HCT116 (cell line): Measurements from ENCODE around the gene CCKAR. TPM values are rescaled to one million over a fixed set of nuclear protein-coding genes. Genes with fewer than 3 reads are reported as not detected.

Experiments
- ATAC-seq: fragments of 200-7000 bp; cut with Tn5 transposase; 2 replicates; pipeline ENCODE4 v1.9.1; 2020; ENCODE audit warnings: mild to moderate bottlenecking, moderate library complexity
- BruUV-seq: library from RNA; stranded (reverse); fragments of 400-500 nt; replicated peaks from 2 replicates; lab custom pipeline; 2021; lab: Mats Ljungman, UMichigan
- CTCF ChIA-PET: fragments of 300-600 bp; sonication (Branson Sonifier 250); formaldehyde crosslinking; loops from one replicate; lab custom pipeline; 2021; ENCODE audit warnings: antibody characterized with exemption; lab: Charles Lee
- POLR2A ChIA-PET: fragments of 300-600, 350-600 bp; sonication (Branson Sonifier 250); formaldehyde crosslinking; loops from one replicate; lab custom pipeline; 2021; ENCODE audit warnings: antibody characterized with exemption; lab: Charles Lee
- RAD21 ChIA-PET, 2 experiments: fragments of 300-600 bp; sonication (Branson Sonifier 250); formaldehyde crosslinking; loops; one replicate each; lab custom pipeline; 2023; ENCODE audit warnings: low total read pairs in 2 of 2; ENCODE audit not compliant: uncharacterized antibody in 2 of 2, unreplicated experiment in 2 of 2, low non-redundant PET in 1 of 2; lab: Charles Lee
- DNase-seq: peaks from one replicate; pipeline ENCODE4 v3.0.0-alpha.2; 2010; ENCODE audit warnings: low read depth, low spot score
- H2AFZ ChIP-seq: fragments of 200-600 bp; shearing (Covaris generic), sonication (generic); 2 replicates; pipeline ENCODE4 v1.6.1; 2017; ENCODE audit warnings: low read depth, mixed run types, mixed read lengths, antibody characterized with exemption, low read length; ENCODE audit not compliant: poor library complexity, severe bottlenecking
- H3K27ac ChIP-seq: 2 replicates; pipeline ENCODE4 v1.5.1; 2012; ENCODE audit warnings: low read depth, low read length
- H3K27me3 ChIP-seq: fragments of 200-600 bp; sonication (generic); 2 replicates; pipeline ENCODE4 v1.6.1; 2016; ENCODE audit warnings: mixed run types, low read length, mixed read lengths; ENCODE audit not compliant: insufficient read depth
- H3K36me3 ChIP-seq, 2 experiments: fragments of 200-500 bp in 1 of 2; fragments of 200-600 bp in 1 of 2; sonication (Bioruptor generic) in 1 of 2; sonication (generic) in 1 of 2; 2 replicates each; pipeline versions ENCODE4 v1.5.1 to v1.6.1; 2014 to 2016; ENCODE audit warnings: low read length in 2 of 2, inconsistent platforms in 1 of 2, mixed read lengths in 1 of 2, mixed run types in 1 of 2; ENCODE audit not compliant: insufficient read depth in 2 of 2, control insufficient read depth in 1 of 2
- H3K4me1 ChIP-seq, 2 experiments: fragments of 200-600 bp in 1 of 2; sonication (generic) in 1 of 2; 2 replicates each; pipeline versions ENCODE4 v1.5.1 to v1.6.1; 2012 to 2017; ENCODE audit warnings: low read length in 2 of 2, inconsistent platforms in 1 of 2, mild to moderate bottlenecking in 1 of 2, mixed read lengths in 1 of 2, mixed run types in 1 of 2, moderate library complexity in 1 of 2; ENCODE audit not compliant: insufficient read depth in 2 of 2, control insufficient read depth in 1 of 2
- H3K4me2 ChIP-seq: fragments of 200-600 bp; sonication (generic); 2 replicates; pipeline ENCODE4 v1.6.1; 2017; ENCODE audit warnings: mixed run types, low read length, mixed read lengths
- H3K4me3 ChIP-seq, 2 experiments: fragments of 200-600 bp in 1 of 2; sonication (generic) in 1 of 2; replicated peaks in 1 of 2; 2 replicates each; pipeline ENCODE4 v1.5.1; 2011 to 2016; ENCODE audit warnings: low read length in 2 of 2, control low read depth in 1 of 2, low read depth in 1 of 2, mild to moderate bottlenecking in 1 of 2, mixed read lengths in 1 of 2, mixed run types in 1 of 2
- H3K79me2 ChIP-seq: fragments of 200-600 bp; sonication (generic); 2 replicates; pipeline ENCODE4 v1.6.1; 2017; ENCODE audit warnings: mild to moderate bottlenecking, mixed run types, low read length, moderate library complexity, mixed read lengths; ENCODE audit not compliant: insufficient read depth
- H3K9ac ChIP-seq: fragments of 200-600 bp; sonication (generic); 2 replicates; pipeline ENCODE4 v1.6.1; 2016; ENCODE audit warnings: low read length, mixed read lengths
- H3K9me2 ChIP-seq: fragments of 200-600 bp; sonication (generic), shearing (Covaris generic); 2 replicates; pipeline ENCODE4 v1.6.1; 2017; ENCODE audit warnings: mixed run types, mild to moderate bottlenecking, moderate library complexity; ENCODE audit not compliant: insufficient read depth
- H3K9me3 ChIP-seq, 2 experiments: fragments of 200-500 bp in 1 of 2; fragments of 200-600 bp in 1 of 2; sonication (Bioruptor generic) in 1 of 2; sonication (generic) in 1 of 2; 2 replicates each; pipeline ENCODE4 v1.6.1; 2014 to 2017; ENCODE audit warnings: low read length in 2 of 2, mixed read lengths in 2 of 2, inconsistent platforms in 1 of 2, low read depth in 1 of 2, mild to moderate bottlenecking in 1 of 2, mixed run types in 1 of 2, moderate library complexity in 1 of 2; ENCODE audit not compliant: control insufficient read depth in 1 of 2, insufficient read depth in 1 of 2
- H4K20me1 ChIP-seq: fragments of 200-600 bp; sonication (generic), shearing (Covaris generic); 2 replicates; pipeline ENCODE4 v1.6.1; 2017; ENCODE audit warnings: mixed run types, mild to moderate bottlenecking, moderate library complexity; ENCODE audit not compliant: insufficient read depth
- CBX3 ChIP-seq: IDR thresholded peaks from 2 replicates; pipeline ENCODE4 v1.6.1; 2012; ENCODE audit warnings: low read depth
- CEBPB ChIP-seq: IDR thresholded peaks from 2 replicates; pipeline ENCODE4 v1.6.1; 2012; ENCODE audit warnings: low read depth
- EGR1 ChIP-seq: IDR thresholded peaks from 2 replicates; pipeline ENCODE4 v1.6.1; 2012; ENCODE audit warnings: low read depth
- EZH2phosphoT487 ChIP-seq: fragments of 200-600 bp; IDR thresholded peaks from 2 replicates; pipeline ENCODE4 v1.6.1; 2018; ENCODE audit warnings: antibody characterized with exemption, borderline replicate concordance
- FOSL1 ChIP-seq: IDR thresholded peaks from 2 replicates; pipeline ENCODE4 v1.6.1; 2012; ENCODE audit warnings: low read depth
- JUND ChIP-seq: IDR thresholded peaks from 2 replicates; pipeline ENCODE4 v1.6.1; 2012
- POLR2AphosphoS5 ChIP-seq: IDR thresholded peaks from 2 replicates; pipeline ENCODE4 v1.6.1; 2011; ENCODE audit warnings: mild to moderate bottlenecking, low read depth, low read length, moderate library complexity
- RAD21 ChIP-seq: IDR thresholded peaks from 2 replicates; pipeline ENCODE4 v1.6.1; 2012; ENCODE audit warnings: low read depth, mild to moderate bottlenecking
- SIN3A ChIP-seq: IDR thresholded peaks from 2 replicates; pipeline ENCODE4 v1.6.1; 2012; ENCODE audit warnings: low read depth
- SP1 ChIP-seq: IDR thresholded peaks from 2 replicates; pipeline ENCODE4 v1.6.1; 2012; ENCODE audit warnings: low read depth
- SRF ChIP-seq: IDR thresholded peaks from 2 replicates; pipeline ENCODE4 v1.6.1; 2012; ENCODE audit warnings: low read depth
- TCF7L2 ChIP-seq: IDR thresholded peaks from 2 replicates; pipeline ENCODE4 v1.7.0; 2011; ENCODE audit warnings: borderline replicate concordance, inconsistent platforms; ENCODE audit not compliant: insufficient read depth, insufficient read length; ENCODE audit errors: extremely low read depth
- YY1 ChIP-seq: IDR thresholded peaks from 2 replicates; pipeline ENCODE4 v1.6.1; 2011; ENCODE audit warnings: low read length, low read depth, moderate library complexity, mild to moderate bottlenecking; ENCODE audit not compliant: insufficient replicate concordance; ENCODE audit errors: extremely low read depth
- ZFX ChIP-seq: fragments of 450-650 bp; IDR thresholded peaks from 2 replicates; pipeline ENCODE4 v1.6.1; 2017
- ZNF274 ChIP-seq: fragments of 200-500 bp; sonication (Bioruptor generic); IDR thresholded peaks from 2 replicates; pipeline ENCODE4 v1.6.1; 2014; ENCODE audit warnings: mild to moderate bottlenecking, low read depth, low read length, inconsistent platforms
- intact Hi-C: fragments of 100-400 bp; cut with micrococcal nuclease; formaldehyde crosslinking; loops from 2 replicates; pipeline ENCODE4 v1.10.0; 2022
- total RNA-seq: library from RNA; stranded (reverse); gene quantifications from one replicate; pipeline ENCODE4 v1.2.1, GENCODE V29; 2021; ENCODE audit not compliant: unreplicated experiment
- TF ChIP-seq, protein P1 (sequence below): IDR thresholded peaks from 2 replicates; pipeline ENCODE4 v1.6.1; 2012
- TF ChIP-seq, protein P2 (sequence below): IDR thresholded peaks from 2 replicates; pipeline ENCODE4 v1.6.1; 2012; ENCODE audit warnings: low read depth
- TF ChIP-seq, protein P3 (sequence below): IDR thresholded peaks from 2 replicates; pipeline ENCODE4 v1.6.1; 2012
- TF ChIP-seq, protein P4 (sequence below), 3 experiments: fragments of 200-600 bp in 1 of 3; sonication (generic) in 1 of 3; IDR thresholded peaks in 2 of 3; conservative IDR thresholded peaks in 1 of 3; 2 replicates each; pipeline ENCODE4 v1.5.1; 2012 to 2017; ENCODE audit warnings: low read depth in 2 of 3, low read length in 2 of 3, antibody characterized with exemption in 1 of 3, borderline replicate concordance in 1 of 3, control low read depth in 1 of 3, mild to moderate bottlenecking in 1 of 3, mixed read lengths in 1 of 3, mixed run types in 1 of 3, moderate library complexity in 1 of 3; ENCODE audit not compliant: insufficient read depth in 1 of 3

CCKAR gene
- total RNA-seq, 1 experiment from 2014 or later = not detected

DNA sequence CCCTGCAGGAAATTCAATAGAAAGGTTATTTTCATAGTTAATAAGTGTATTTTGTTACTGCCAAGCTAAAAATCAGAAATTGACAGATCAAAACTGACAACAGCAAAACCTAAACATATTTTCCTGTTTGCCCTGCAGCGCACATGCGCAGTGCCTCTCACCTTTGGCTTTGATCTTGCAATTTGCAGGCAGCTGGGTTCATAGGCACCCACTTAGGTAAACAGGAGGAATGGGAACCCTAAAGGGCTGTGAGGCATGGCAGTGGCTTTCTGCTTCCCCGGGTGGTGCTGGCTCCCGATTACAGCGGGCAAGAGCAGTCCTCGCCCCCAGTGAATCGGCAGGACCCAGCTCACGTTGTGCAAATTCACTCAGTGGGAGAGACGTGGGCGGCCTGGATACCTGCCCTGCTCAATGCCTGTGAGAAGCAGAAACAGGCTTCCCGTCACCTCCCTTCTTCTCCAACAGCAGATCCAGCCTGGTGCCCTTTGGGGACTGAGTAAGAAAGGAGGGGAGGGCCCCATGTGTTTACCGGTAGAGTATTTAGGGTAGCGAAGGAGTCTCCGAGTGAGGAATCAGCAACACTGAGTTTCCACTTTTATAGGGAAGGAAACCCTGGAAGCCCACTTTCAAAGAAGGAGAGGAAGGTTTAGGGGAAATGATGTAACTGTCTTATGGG, 25.7 kb downstream of the CCKAR start:
- no peak overlapping the region for H3K4me3 ChIP-seq
- no peak for TF ChIP-seq RAD21
- TF ChIP-seq POLR2AphosphoS5 = no peak
- TF ChIP-seq, protein P1, sequence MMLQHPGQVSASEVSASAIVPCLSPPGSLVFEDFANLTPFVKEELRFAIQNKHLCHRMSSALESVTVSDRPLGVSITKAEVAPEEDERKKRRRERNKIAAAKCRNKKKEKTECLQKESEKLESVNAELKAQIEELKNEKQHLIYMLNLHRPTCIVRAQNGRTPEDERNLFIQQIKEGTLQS = no peak
- TF ChIP-seq SIN3A = no peak
- TF ChIP-seq CBX3 = no peak
- TF ChIP-seq SP1 = no peak
- no peak for TF ChIP-seq ZNF274
- no peak for TF ChIP-seq TCF7L2
- TF ChIP-seq FOSL1 = no peak
- no peak for TF ChIP-seq ZFX
- TF ChIP-seq YY1 = no peak
- no peak for TF ChIP-seq SRF
- TF ChIP-seq EGR1 = no peak
- TF ChIP-seq, protein P2, sequence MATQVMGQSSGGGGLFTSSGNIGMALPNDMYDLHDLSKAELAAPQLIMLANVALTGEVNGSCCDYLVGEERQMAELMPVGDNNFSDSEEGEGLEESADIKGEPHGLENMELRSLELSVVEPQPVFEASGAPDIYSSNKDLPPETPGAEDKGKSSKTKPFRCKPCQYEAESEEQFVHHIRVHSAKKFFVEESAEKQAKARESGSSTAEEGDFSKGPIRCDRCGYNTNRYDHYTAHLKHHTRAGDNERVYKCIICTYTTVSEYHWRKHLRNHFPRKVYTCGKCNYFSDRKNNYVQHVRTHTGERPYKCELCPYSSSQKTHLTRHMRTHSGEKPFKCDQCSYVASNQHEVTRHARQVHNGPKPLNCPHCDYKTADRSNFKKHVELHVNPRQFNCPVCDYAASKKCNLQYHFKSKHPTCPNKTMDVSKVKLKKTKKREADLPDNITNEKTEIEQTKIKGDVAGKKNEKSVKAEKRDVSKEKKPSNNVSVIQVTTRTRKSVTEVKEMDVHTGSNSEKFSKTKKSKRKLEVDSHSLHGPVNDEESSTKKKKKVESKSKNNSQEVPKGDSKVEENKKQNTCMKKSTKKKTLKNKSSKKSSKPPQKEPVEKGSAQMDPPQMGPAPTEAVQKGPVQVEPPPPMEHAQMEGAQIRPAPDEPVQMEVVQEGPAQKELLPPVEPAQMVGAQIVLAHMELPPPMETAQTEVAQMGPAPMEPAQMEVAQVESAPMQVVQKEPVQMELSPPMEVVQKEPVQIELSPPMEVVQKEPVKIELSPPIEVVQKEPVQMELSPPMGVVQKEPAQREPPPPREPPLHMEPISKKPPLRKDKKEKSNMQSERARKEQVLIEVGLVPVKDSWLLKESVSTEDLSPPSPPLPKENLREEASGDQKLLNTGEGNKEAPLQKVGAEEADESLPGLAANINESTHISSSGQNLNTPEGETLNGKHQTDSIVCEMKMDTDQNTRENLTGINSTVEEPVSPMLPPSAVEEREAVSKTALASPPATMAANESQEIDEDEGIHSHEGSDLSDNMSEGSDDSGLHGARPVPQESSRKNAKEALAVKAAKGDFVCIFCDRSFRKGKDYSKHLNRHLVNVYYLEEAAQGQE = no peak
- TF ChIP-seq, protein P3, sequence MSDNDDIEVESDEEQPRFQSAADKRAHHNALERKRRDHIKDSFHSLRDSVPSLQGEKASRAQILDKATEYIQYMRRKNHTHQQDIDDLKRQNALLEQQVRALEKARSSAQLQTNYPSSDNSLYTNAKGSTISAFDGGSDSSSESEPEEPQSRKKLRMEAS = no peak
- TF ChIP-seq, protein P4, sequence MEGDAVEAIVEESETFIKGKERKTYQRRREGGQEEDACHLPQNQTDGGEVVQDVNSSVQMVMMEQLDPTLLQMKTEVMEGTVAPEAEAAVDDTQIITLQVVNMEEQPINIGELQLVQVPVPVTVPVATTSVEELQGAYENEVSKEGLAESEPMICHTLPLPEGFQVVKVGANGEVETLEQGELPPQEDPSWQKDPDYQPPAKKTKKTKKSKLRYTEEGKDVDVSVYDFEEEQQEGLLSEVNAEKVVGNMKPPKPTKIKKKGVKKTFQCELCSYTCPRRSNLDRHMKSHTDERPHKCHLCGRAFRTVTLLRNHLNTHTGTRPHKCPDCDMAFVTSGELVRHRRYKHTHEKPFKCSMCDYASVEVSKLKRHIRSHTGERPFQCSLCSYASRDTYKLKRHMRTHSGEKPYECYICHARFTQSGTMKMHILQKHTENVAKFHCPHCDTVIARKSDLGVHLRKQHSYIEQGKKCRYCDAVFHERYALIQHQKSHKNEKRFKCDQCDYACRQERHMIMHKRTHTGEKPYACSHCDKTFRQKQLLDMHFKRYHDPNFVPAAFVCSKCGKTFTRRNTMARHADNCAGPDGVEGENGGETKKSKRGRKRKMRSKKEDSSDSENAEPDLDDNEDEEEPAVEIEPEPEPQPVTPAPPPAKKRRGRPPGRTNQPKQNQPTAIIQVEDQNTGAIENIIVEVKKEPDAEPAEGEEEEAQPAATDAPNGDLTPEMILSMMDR (IDR thresholded peaks at IDR 0.05 in 2 of 3, conservative IDR thresholded peaks at IDR 0.05 in 1 of 3; ENCODE audit: borderline replicate concordance in 1 of 3, insufficient read depth in 1 of 3, low read depth in 2 of 3, low read length in 2 of 3) = no peak
- no peak for TF ChIP-seq EZH2phosphoT487
- no peak for TF ChIP-seq CEBPB
- no peak for TF ChIP-seq JUND
- TF ChIP-seq, all 23 proteins: peak for 0
- Histone ChIP-seq H3K27me3 (no peaks in the 10 kb centered on the region), H3K36me3 (no peaks in the 10 kb centered on the region), H3K9ac (no peak overlapping the region), H3K79me2 (no peaks in the 10 kb centered on the region), H3K27ac (no peak overlapping the region), H3K4me2 (no peak overlapping the region), H3K4me1 (peaks cover 0 to 1% of the 10 kb centered on the region in 2 experiments; a peak in 2 of 4 replicates), H2AFZ (no peak overlapping the region), H3K9me3 (peaks cover 0 to 6% of the 10 kb centered on the region in 2 experiments; a peak in 1 of 4 replicates), H3K9me2 (no peaks in the 10 kb centered on the region), H4K20me1 (no peaks in the 10 kb centered on the region)
- no peak for ATAC-seq
- POLR2A ChIA-PET = no interaction called here
- CTCF ChIA-PET = no interaction called here
- RAD21 ChIA-PET = no interaction called here
- no peak for DNase-seq
- no TSS peak for BruUV-seq
- intact Hi-C loops = no loop called here
